BLaER1 treated with 17β-estradiol and CSF1 and Interleukin-3, amounts not matched to agents 10 nM and 100 nM (cell line): ENCODE data around the gene RNF11.
"Not testable (repeated sequence)": the region's sequence is repeated elsewhere in the genome, so short reads cannot be mapped to it uniquely, and the experiment has no call there.

Experiments used
- H3K27ac ChIP-seq, 11 experiments: shearing (Covaris generic); formaldehyde crosslinking; 2 replicates each; pipeline ENCODE4 v1.8.1; 2022
- H3K27me3 ChIP-seq, 11 experiments: shearing (Covaris generic); formaldehyde crosslinking; 2 replicates each; pipeline ENCODE4 v1.8.1; 2022
- H3K36me3 ChIP-seq, 11 experiments: shearing (Covaris generic); formaldehyde crosslinking; 2 replicates each; pipeline ENCODE4 v1.8.1; 2022
- H3K4me1 ChIP-seq, 10 experiments: shearing (Covaris generic); formaldehyde crosslinking; 2 replicates each; pipeline ENCODE4 v1.8.1; 2022
- H3K4me2 ChIP-seq, 11 experiments: shearing (Covaris generic); formaldehyde crosslinking; 2 replicates each; pipeline ENCODE4 v1.8.1; 2022
- H3K4me3 ChIP-seq, 10 experiments: shearing (Covaris generic); formaldehyde crosslinking; 2 replicates each; pipeline ENCODE4 v1.8.1; 2022
- H3K9ac ChIP-seq, 11 experiments: shearing (Covaris generic); formaldehyde crosslinking; 2 replicates each; pipeline ENCODE4 v1.8.1; 2022
- H3K9me3 ChIP-seq, 11 experiments: shearing (Covaris generic); formaldehyde crosslinking; replicated peaks in 1 of 11; 2 replicates each; pipeline ENCODE4 v1.8.1; 2022
- H4K20me1 ChIP-seq, 11 experiments: shearing (Covaris generic); formaldehyde crosslinking; 2 replicates each; pipeline ENCODE4 v1.8.1; 2022
- Cebpa-rat ChIP-seq, 11 experiments: shearing (Covaris generic); IDR thresholded peaks; 2 replicates each; pipeline ENCODE4 v1.8.1; 2022

Gene RNF11

DNA sequence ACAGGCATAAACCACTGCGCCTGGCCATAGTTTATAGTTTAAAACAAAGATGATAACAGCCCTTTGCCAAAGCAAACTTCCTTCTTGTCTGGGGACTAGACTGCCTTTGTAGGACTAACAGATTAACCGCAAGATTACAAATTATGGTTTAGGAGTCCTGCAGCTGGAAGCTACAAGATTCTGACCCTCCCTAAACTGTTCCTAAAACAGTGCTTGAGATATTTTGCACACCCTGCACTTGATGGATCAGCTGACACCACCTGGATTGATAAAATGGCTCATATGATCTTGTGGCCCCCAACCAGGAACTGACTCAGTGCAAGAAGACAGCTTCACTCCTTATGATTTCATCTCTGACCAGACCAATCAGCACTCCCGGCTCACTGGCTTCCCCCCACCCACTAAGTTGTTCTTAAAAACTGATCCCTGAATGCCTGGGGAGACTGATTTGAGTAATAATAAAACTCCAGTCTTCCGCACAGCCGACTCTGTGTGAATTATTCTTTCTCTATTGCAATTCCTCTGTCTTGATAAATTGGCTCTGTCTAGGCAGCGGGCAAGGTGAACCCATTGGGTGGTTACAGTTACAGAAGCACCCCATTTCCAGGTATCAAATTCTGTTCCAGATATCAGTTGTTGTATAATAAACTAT, 13.8 kb upstream of the RNF11 start:
- Histone ChIP-seq H3K9ac (no peak overlapping the region), H3K36me3 (no peaks in the 10 kb centered on the region), H3K4me2 (no peak overlapping the region), H3K4me1 (peaks cover 0 to 20% (median 7%) of the 10 kb centered on the region in 10 experiments; a peak in 13 of 20 replicates), H3K27ac (no peak overlapping the region), H3K9me3 (0 out of 22 replicates have a peak, but pooled peaks cover 0 to 8% (median 0%) of the 10 kb centered on the region in 11 experiments), H3K4me3 (no peak overlapping the region), H3K27me3 (no peaks in the 10 kb centered on the region), H4K20me1 (no peaks in the 10 kb centered on the region)
- TF ChIP-seq Cebpa-rat (IDR thresholded peaks at IDR 0.05) = no peak

DNA sequence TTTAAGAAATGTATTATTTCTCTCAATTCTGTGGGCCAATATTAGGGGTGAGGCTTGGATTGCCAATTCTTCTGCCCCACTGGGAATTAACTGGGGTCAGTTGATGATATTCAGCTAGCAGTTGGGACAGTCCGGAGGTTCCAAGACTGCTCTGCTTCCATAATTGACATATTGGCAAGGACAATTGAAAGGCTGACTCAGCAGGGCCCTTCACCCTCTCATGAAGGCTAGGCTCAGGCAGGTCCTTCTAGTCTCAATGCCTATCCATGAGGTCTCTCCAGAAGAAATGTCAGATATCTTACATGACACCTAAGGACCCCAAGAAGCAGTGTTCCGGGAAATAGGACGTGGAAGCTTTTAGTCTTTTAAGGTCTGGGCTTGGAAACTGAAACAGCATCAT, 13.3 kb upstream of the RNF11 start:
- no peaks in the 10 kb centered on the region for H3K36me3 ChIP-seq
- no peak overlapping the region for H3K9ac ChIP-seq
- 0 out of 22 replicates have a peak, but pooled peaks cover 0 to 8% (median 0%) of the 10 kb centered on the region in 11 experiments for H3K9me3 ChIP-seq
- H4K20me1 ChIP-seq = no peaks in the 10 kb centered on the region
- no peaks in the 10 kb centered on the region for H3K27me3 ChIP-seq
- peaks cover 0 to 20% (median 7%) of the 10 kb centered on the region in 10 experiments; a peak in 13 of 20 replicates for H3K4me1 ChIP-seq
- no peak overlapping the region for H3K4me3 ChIP-seq
- no peak overlapping the region for H3K4me2 ChIP-seq
- no peak for TF ChIP-seq Cebpa-rat (IDR thresholded peaks at IDR 0.05)
- H3K27ac ChIP-seq = no peak overlapping the region

DNA sequence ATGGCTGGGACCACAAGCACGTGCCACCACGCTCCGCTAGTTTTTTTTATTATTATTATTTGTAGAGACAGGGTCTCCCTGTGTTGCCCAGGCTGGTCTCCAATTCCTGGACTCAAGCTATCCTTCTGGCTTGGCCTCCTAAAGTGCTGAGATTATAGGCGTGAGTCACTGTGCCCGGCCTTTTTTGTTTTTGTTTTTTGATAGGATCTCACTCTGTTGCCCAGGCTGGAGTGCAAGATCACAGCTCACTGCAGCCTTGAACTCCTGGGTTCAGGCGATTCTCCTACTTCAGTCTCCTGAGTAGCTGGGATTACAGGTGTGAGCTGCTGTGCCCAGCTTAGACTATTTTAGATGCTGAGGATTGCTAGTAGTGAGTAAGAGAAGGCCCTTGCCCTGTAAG, 11.8 kb upstream of the RNF11 start:
- Histone ChIP-seq H3K36me3 (no peaks in the 10 kb centered on the region), H3K9me3 (0 out of 22 replicates have a peak, but pooled peaks cover 0 to 8% (median 0%) of the 10 kb centered on the region in 11 experiments), H4K20me1 (no peaks in the 10 kb centered on the region), H3K4me3 (no peak overlapping the region), H3K4me2 (no peak overlapping the region), H3K27me3 (no peaks in the 10 kb centered on the region), H3K27ac (no peak overlapping the region), H3K9ac (no peak overlapping the region), H3K4me1 (peaks cover 0 to 20% (median 7%) of the 10 kb centered on the region in 10 experiments; a peak in 13 of 20 replicates)
- TF ChIP-seq Cebpa-rat (IDR thresholded peaks at IDR 0.05) = no peak

GRCh38 chr1:51227231-51227960, 8.7 kb upstream of the RNF11 start:
- not testable (repeated sequence) for H4K20me1 ChIP-seq, H3K27me3 ChIP-seq, H3K9ac ChIP-seq, H3K4me3 ChIP-seq, H3K4me2 ChIP-seq, H3K27ac ChIP-seq, H3K36me3 ChIP-seq, H3K9me3 ChIP-seq
- peaks cover 0 to 14% (median 4%) of the 10 kb centered on the region in 10 experiments; a peak in 9 of 20 replicates for H3K4me1 ChIP-seq

GRCh38 chr1:51228471-51228870, 7.6 kb upstream of the RNF11 start:
- H4K20me1 ChIP-seq, H3K27me3 ChIP-seq, H3K4me3 ChIP-seq, H3K4me2 ChIP-seq, H3K27ac ChIP-seq, H3K36me3 ChIP-seq, H3K9me3 ChIP-seq, H3K9ac ChIP-seq: not testable (repeated sequence)
- H3K4me1 ChIP-seq = peaks cover 0 to 15% (median 4%) of the 10 kb centered on the region in 10 experiments; a peak in 9 of 20 replicates

DNA sequence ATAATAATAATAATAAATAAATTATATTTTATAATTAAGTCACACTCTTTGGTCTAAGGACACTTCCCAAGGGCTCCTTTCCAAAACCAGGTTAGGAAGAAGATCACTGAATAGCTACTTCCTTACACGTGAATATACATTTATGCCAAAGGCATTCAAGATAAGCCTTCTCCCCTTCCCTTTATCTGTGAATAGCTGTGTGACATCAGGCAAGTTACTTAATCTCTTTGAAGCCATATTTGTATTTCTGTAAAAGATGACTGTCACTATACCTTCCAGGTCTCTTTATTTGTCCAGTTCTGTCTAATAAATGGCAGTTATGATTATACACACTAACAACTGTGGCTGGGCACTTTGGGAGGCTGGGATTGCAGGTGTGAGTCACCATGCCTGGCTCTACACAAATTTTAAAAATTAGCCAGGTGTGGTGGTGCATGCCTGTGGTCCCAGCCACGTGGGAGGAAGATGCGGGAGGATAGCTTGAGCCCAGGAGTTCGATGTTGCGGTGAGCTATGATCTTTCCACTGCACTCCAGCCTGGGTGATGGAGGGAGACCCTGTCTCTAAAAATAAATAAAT, 5.5 kb upstream of the RNF11 start:
- Histone ChIP-seq H3K27me3 (no peaks in the 10 kb centered on the region), H3K9me3 (no peaks in the 10 kb centered on the region), H3K36me3 (no peaks in the 10 kb centered on the region), H3K27ac (no peak overlapping the region), H3K9ac (no peak overlapping the region), H3K4me1 (peaks cover 16 to 36% (median 22%) of the 10 kb centered on the region in 10 experiments), H3K4me2 (peak overlapping the region in 1 of 11 experiments; percentile 26; a peak in 1 of 22 replicates), H3K4me3 (no peak overlapping the region), H4K20me1 (no peaks in the 10 kb centered on the region)
- no peak for TF ChIP-seq Cebpa-rat (IDR thresholded peaks at IDR 0.05)

- H3K36me3 ChIP-seq = no peaks in the 10 kb centered on the region
- TF ChIP-seq Cebpa-rat (IDR thresholded peaks at IDR 0.05) = no peak
- no peak overlapping the region for H3K9ac ChIP-seq
- H3K27ac ChIP-seq = no peak overlapping the region
- H3K4me2 ChIP-seq = no peak overlapping the region; a peak in 1 of 22 replicates
- peaks cover 18 to 39% (median 25%) of the 10 kb centered on the region in 10 experiments for H3K4me1 ChIP-seq
- no peak overlapping the region for H3K4me3 ChIP-seq
- no peaks in the 10 kb centered on the region for H3K9me3 ChIP-seq
- no peaks in the 10 kb centered on the region for H3K27me3 ChIP-seq
- H4K20me1 ChIP-seq = no peaks in the 10 kb centered on the region
Measured at GRCh38 chr1:51231120-51231519, 5.0 kb upstream of the RNF11 start.

DNA sequence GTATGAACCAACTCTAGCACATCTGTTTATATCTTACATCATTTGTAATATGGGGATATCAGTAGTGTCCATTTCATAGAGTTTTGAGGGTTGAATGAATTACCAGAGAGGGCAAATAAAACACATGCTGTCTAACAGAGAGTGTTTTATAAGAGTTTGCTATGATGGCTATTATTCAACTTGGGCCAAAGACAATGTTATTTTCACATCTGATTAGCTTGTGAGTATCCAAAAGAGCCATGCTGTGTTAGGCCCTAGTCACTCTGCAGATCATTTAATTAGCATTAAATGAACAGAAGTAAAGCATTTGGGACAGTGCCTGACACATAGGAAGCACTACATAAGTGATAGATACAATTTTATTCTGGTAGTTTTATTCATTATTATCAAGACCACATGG, 4.2 kb upstream of the RNF11 start:
- no peak for TF ChIP-seq Cebpa-rat (IDR thresholded peaks at IDR 0.05)

DNA sequence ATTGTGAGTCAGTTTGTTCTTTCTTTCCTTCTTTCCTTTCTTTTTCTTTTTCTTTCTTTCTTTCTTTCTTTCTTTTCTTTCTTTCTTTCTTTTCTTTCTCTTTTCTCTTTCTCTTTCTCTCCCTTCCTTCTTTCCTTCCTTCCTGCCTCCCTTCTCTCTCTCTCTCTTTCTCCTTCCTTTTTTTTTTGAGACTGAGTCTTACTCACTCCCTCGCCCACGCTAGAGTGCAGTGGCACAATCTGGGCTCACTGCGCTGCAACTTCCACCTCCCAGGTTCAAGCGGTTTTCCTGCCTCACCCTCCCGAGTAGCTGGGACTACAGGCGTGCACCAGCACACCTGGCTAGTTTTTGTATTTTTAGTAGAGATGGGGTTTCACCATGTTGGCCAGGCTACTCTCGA, 1.8 kb upstream of the RNF11 start:
- Histone ChIP-seq H3K4me1 (peaks cover 37 to 57% (median 43%) of the 10 kb centered on the region in 10 experiments), H4K20me1 (peaks cover 12 to 28% (median 25%) of the 10 kb centered on the region in 11 experiments; a peak in 19 of 22 replicates), H3K27ac (peak overlapping the region in 5 of 11 experiments; percentile 8 to 97 (median 91); a peak in 2 of 22 replicates), H3K4me2 (peak overlapping the region; percentile 74 to 97 (median 90))
- H3K27me3 ChIP-seq, H3K9ac ChIP-seq, H3K9me3 ChIP-seq, H3K4me3 ChIP-seq, H3K36me3 ChIP-seq: not testable (repeated sequence)

More for the DNA sequence above, 4.2 kb upstream of the RNF11 start:
- Histone ChIP-seq H3K4me3 (no peak overlapping the region), H3K9ac (no peak overlapping the region), H3K36me3 (no peaks in the 10 kb centered on the region), H3K4me2 (no peak overlapping the region), H3K9me3 (no peaks in the 10 kb centered on the region), H3K4me1 (peaks cover 18 to 39% (median 25%) of the 10 kb centered on the region in 10 experiments), H3K27ac (no peak overlapping the region), H3K27me3 (no peaks in the 10 kb centered on the region), H4K20me1 (peaks cover 0 to 5% (median 2%) of the 10 kb centered on the region in 11 experiments; a peak in 7 of 22 replicates)
